ENCODE data around the gene DNPH1.

Gene DNPH1

GRCh38 chr6:43263314-43264178, 34.3 kb upstream of the DNPH1 start:
- no peak for DNase-seq (ENCODE audit: low spot score)

DNA sequence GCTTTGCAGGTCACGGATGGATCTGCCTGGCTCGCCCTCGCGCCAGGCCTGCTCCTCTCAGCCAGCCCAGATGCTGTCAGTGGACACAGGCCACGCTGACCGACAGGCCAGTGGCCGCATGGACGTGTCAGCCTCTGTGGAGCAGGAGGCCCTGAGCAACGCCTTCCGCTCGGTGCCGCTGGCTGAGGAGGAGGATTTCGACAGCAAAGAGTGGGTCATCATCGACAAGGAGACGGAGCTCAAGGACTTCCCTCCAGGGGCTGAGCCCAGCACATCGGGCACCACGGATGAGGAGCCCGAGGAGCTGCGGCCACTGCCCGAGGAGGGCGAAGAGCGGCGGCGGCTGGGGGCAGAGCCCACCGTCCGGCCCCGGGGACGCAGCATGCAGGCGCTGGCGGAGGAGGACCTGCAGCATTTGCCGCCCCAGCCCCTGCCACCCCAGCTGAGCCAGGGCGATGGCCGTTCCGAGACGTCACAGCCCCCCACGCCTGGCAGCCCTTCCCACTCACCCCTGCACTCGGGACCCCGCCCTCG, 33.6 kb upstream of the DNPH1 start:
- no peak for DNase-seq (ENCODE audit: low spot score)

DNA sequence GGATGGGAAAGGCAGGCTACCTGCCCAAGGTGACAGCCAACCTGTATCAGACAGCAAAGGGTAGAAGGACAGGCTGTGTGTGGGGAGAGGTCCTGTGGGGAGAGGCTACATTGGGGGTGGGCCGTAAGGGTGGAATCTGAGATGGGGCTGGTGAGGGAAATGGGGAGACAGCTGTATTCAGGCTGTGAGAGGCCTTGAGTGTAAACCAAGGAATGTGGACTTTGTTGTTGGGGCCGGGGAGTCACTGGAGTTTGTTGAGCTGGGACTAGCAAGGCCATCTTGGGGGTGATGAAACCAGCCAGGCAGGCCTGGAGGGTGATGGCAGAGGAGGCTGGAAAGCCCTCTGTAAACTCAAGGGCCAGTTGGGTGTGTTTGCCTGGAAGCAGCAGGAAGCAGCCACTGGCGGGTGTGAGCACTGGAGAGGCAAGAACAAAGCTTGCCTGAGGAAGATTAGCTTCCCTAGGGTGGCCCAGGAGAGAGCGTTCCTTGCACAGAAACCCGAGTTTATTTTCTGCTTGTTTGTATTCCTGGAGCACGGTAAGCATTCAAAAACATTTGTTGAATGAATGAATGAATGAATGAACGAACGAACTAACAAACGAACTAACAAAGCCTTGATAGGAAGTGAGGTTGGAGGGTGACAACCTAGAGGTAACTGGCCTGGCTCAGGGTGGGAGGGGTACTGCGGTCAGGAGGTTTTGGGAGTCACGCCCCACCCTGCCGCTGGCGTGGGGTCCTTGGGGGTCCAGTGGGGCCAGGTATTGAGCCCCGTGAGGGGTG, 32.9 kb upstream of the DNPH1 start:
- DNase-seq (ENCODE audit: low spot score) = no peak

DNA sequence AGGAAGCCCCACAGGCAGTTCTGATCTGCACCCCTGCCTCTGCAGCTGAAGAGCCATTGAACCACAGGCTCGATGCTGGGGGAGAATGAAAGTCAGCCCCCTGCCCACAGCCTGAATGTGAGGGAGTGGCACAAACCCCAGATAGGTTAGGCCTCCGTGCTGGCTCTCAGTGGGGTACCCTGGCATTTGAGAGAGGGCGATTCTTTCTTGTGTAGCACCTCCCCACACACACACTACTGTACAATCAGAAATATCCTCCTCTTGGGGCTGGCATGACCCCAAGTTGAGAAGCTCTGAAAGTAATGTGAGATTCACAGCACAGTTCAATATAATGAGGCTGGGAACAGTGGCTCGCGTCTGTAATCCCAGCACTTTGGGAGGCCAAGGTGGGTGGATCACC, 31.9 kb upstream of the DNPH1 start:
- DNase-seq (ENCODE audit: low spot score) = no peak

DNA sequence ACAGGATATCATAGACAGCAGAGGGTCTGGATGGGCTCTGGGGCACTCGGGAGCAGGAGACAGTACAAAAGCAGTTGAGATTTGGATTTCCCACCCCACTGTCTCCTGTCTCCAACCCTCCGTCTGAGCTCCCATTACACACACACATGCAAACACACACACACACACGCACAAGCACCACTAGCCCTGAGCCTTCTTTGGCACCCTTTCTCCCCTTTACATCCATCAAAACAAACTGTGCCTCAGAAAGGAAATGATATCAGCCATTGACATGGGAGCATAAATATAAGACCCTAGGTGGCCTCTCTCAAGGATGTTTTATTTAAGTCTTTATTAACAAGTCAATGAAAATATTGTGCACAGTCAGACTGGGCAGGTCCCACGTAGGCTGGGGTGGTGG, 31.5 kb upstream of the DNPH1 start:
- DNase-seq (ENCODE audit: low spot score) = no peak

DNA sequence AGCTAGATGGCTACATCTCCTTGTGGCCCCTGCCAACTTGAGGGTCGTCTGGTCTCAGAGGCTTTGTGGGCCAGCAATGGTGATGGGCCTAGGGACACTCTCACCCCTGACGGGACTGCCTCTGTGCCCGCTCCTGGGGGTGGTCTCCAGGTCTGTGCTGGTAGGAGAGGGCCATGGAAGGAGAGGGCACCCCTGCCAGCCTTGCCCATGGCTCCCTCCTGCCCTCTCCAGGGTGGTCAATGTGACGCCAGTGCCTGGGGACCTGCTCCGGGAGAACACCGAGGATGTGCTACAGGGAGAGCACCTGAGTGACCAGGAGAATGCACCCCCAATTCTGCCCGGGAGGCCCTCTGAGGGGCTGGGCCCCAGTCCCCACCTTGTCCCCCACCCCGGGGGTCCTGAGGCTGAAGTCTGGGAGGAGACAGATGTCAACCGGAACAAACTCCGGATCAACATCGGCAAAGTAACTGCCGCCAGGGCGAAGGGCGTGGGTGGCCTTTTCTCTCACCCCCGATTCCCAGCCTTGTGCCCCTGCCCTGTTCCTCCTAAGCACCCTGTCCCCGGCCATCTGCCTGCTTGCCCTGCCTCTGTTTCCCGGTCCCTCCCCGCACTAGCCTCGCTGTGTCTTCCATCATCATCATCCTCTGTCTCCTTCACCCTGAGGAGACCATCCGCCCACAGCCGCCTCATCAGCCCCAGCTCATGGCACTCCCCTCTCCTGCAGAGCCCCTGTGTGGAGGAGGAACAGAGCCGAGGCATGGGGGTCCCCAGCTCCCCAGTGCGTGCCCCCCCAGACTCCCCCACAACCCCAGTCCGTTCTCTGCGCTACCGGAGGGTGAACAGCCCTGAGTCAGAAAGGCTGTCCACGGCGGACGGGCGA, 29.8 kb upstream of the DNPH1 start:
- DNase-seq (ENCODE audit: low spot score) = no peak

DNA sequence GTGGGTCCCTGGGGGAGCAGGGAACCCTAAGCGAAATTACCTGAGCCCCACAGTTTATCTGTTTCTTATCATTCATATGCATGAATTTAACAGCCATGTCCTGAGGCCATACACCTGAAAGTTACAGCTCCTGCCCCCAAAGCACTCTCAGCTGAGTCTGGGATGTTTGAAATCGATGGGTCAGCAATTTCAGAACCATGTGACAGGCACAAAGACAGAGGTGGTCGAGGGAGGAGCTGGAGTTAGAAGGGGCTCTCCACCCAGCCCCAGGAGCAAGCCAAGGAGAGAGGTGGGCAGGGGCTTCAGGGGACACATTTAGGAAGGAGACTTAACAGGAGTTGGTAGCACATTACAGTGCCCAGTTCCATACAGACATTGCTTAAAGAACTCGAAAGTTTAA, 28.9 kb upstream of the DNPH1 start:
- no peak for DNase-seq (ENCODE audit: low spot score)

- no peak for DNase-seq (ENCODE audit: low spot score)
Observed at GRCh38 chr6:43257367-43258145, 28.3 kb upstream of the DNPH1 start.

GRCh38 chr6:43256670-43257366, 27.5 kb upstream of the DNPH1 start:
- DNase-seq (ENCODE audit: low spot score) = no peak

- no peak for DNase-seq (ENCODE audit: low spot score)
Observed at GRCh38 chr6:43255408-43256054, 26.2 kb upstream of the DNPH1 start.

GRCh38 chr6:43254846-43255245, 25.6 kb upstream of the DNPH1 start:
- DNase-seq (ENCODE audit: low spot score) = no peak

- no peak for DNase-seq (ENCODE audit: low spot score)
Observed at GRCh38 chr6:43254138-43254817, 25.0 kb upstream of the DNPH1 start.

DNA sequence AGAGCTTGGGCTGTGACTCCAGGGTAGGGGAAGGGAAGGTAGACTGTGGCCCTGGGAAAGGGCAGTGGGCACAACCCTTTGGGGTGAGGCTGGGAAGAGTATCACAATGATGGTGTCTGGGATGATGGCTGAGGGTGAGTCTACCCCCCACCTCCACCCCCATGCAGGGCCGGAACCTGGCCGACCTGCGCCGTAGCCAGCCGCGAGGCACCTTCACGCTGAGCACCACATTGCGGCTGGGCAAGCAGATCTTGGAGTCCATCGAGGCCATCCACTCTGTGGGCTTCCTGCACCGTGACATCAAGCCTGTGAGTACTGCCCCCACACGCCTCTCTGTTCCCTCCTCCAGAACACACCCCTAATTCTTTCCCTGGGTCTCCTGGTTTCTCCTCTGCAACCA, 24.1 kb upstream of the DNPH1 start:
- no peak for DNase-seq (ENCODE audit: low spot score)

GRCh38 chr6:43250992-43251373, 21.7 kb upstream of the DNPH1 start:
- no peak for DNase-seq (ENCODE audit: low spot score)

- no peak for DNase-seq (ENCODE audit: low spot score)
Observed at GRCh38 chr6:43248791-43249190, 19.5 kb upstream of the DNPH1 start.

- DNase-seq (ENCODE audit: low spot score) = no peak
Observed at GRCh38 chr6:43248101-43248500, 18.8 kb upstream of the DNPH1 start.

GRCh38 chr6:43247114-43247999, 18.1 kb upstream of the DNPH1 start:
- DNase-seq (ENCODE audit: low spot score) = peak; percentile 86

DNA sequence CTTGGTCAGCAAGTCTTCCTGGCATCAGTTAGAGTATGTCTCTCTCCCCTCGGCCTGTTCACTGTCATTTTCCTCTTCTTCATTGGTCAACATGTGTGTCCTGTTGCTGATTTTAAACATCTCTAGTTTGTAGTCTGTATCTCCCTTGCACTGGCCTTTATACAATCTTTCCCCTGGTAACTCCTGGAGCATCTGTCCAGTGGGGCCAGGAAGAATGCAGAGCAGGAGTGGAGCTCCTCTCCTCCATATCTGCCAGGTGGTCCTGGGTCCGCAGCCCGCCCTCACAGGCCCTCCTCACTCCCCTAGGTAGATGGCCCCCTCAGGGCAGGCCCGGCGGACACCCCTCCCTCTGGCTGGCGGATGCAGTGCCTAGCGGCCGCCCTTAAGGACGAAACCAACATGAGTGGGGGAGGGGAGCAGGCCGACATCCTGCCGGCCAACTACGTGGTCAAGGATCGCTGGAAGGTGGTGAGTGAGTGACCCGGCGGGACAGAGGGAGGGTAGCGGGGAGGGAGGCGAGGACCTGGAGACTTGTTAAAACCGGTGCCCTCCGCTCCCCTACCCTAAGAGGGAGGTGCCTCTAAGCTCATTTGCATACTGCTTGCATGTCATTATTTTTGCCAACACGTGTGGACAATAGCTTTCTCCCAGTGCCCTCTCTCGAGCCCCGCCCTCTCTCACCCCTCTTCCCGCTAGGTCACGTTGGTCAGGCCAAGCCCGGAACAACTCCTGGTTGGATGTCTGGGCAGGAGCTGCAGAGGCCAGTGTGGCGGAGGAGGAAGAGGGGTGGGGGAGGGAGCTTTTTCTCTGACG, 17.2 kb upstream of the DNPH1 start:
- peak; percentile 79 for DNase-seq (ENCODE audit: low spot score)
